ENCODE measurements around the gene SPAG7. TPM values are rescaled to one million over a fixed set of nuclear protein-coding genes. Genes with fewer than 3 reads are reported as not detected.

SPAG7 gene
- 30.1 and 37.5 TPM in 2 replicates for total RNA-seq

GRCh38 chr17:4967539-4968485, at the start of gene SPAG7:
Gene SPAG7, minus strand, starts transcription at chr17:4967817. Its CDS starts 13 bp downstream, at chr17:4967804.

GRCh38 chr17:4997302-4998026, 29.8 kb upstream of the SPAG7 start, which contains the start of the genes INCA1 and KIF1C:
Gene INCA1, minus strand, starts transcription at chr17:4997522. Its CDS starts 3,085 bp downstream, at chr17:4994437.
Gene KIF1C, plus strand, starts transcription at chr17:4997950. Its CDS starts 2,297 bp downstream, at chr17:5000247.

GRCh38 chr17:4986951-4987766, 19.5 kb upstream of the SPAG7 start, which contains the start of gene CAMTA2:
Gene CAMTA2, minus strand, starts transcription at chr17:4987675. Its CDS starts 1,453 bp downstream, at chr17:4986222.

GRCh38 chr17:4950746-4951204, 16.8 kb downstream of the SPAG7 start, which contains the start of gene ENO3:
Gene ENO3, plus strand, starts transcription at chr17:4951119. Its CDS starts 711 bp downstream, at chr17:4951830.

GRCh38 chr17:4948166-4948930, 19.3 kb downstream of the SPAG7 start, which contains the start of gene PFN1:
Gene PFN1, minus strand, starts transcription at chr17:4948530. Its CDS starts 136 bp downstream, at chr17:4948394.

GRCh38 chr17:4939796-4940554, 27.6 kb downstream of the SPAG7 start, which contains the start of the genes RNF167 and SLC25A11:
Gene RNF167, plus strand, starts transcription at chr17:4940268. Its CDS starts 642 bp downstream, at chr17:4940910.
Gene SLC25A11, minus strand, starts transcription at chr17:4940046. Its CDS starts 136 bp downstream, at chr17:4939910.

GRCh38 chr17:4931963-4932362, 35.7 kb downstream of the SPAG7 start, which contains the start of gene GP1BA:
Gene GP1BA, plus strand, starts transcription at chr17:4932277. Its CDS starts 328 bp downstream, at chr17:4932605.

Small RNA genes lying within 50 kb of the gene (small RNA-seq; reads per million reads assigned to genes)
- gene MIR6864: not detected
- 0.22 reads per million for gene MIR6865

Other genes starting within 250 kb of the SPAG7 start
- 13.5 and 16.9 TPM in 2 replicates for gene MED11, start 236.4 kb downstream of the SPAG7 start, total RNA-seq
- gene ZMYND15, start 228.0 kb downstream of the SPAG7 start, total RNA-seq: 0.20 TPM in 1 of 2 replicates, not detected in the other
- gene CXCL16, start 227.9 kb downstream of the SPAG7 start, total RNA-seq: 1.6 and 2.6 TPM in 2 replicates
- gene TM4SF5, start 195.9 kb downstream of the SPAG7 start, total RNA-seq: not detected in 2 replicates
- 0.59 TPM in 1 of 2 replicates, not detected in the other for gene VMO1, start 181.5 kb downstream of the SPAG7 start, total RNA-seq
- gene GLTPD2, start 178.9 kb downstream of the SPAG7 start, total RNA-seq: 0.37 TPM in 1 of 2 replicates, not detected in the other
- 111 and 116 TPM in 2 replicates for gene PSMB6, start 171.7 kb downstream of the SPAG7 start, total RNA-seq
- gene PLD2, start 160.7 kb downstream of the SPAG7 start, total RNA-seq: 17.6 and 18.2 TPM in 2 replicates
- gene MINK1, start 134.5 kb downstream of the SPAG7 start, total RNA-seq: 32.0 and 37.3 TPM in 2 replicates
- 0.37 and 0.59 TPM in 2 replicates for gene C17orf107, start 68.3 kb downstream of the SPAG7 start, total RNA-seq
- 0.37 TPM in 1 of 2 replicates, not detected in the other for gene CHRNE, start 64.7 kb downstream of the SPAG7 start, total RNA-seq
- gene GP1BA, start 35.5 kb downstream of the SPAG7 start, total RNA-seq: not detected in 2 replicates
- gene SLC25A11, start 27.8 kb downstream of the SPAG7 start, total RNA-seq: 50.0 and 50.2 TPM in 2 replicates
- gene RNF167, start 27.5 kb downstream of the SPAG7 start, total RNA-seq: 29.4 and 29.9 TPM in 2 replicates
- 412 and 494 TPM in 2 replicates for gene PFN1, start 19.3 kb downstream of the SPAG7 start, total RNA-seq
- gene ENO3, start 16.7 kb downstream of the SPAG7 start, total RNA-seq: 1.1 and 1.6 TPM in 2 replicates
- 10.3 and 20.3 TPM in 2 replicates for gene CAMTA2, start 19.9 kb upstream of the SPAG7 start, total RNA-seq
- gene INCA1, start 29.7 kb upstream of the SPAG7 start, total RNA-seq: 0.37 TPM in 1 of 2 replicates, not detected in the other
- gene KIF1C, start 30.1 kb upstream of the SPAG7 start, total RNA-seq: 38.6 and 50.8 TPM in 2 replicates
- under 0.01 TPM in 1 of 2 replicates, not detected in the other for gene SLC52A1, start 67.6 kb upstream of the SPAG7 start, total RNA-seq
- gene ZFP3, start 110.7 kb upstream of the SPAG7 start, total RNA-seq: 1.5 and 2.0 TPM in 2 replicates
- 7.2 and 7.3 TPM in 2 replicates for gene ZNF232, start 144.1 kb upstream of the SPAG7 start, total RNA-seq
- not detected in 2 replicates for gene USP6, start 148.2 kb upstream of the SPAG7 start, total RNA-seq
- gene ZNF594, start 224.1 kb upstream of the SPAG7 start, total RNA-seq: 5.1 and 6.6 TPM in 2 replicates

Measured in subcutaneous preadipocyte (primary cell).